SK-N-SH (cell line): Measurements from ENCODE around the gene SLC22A14. TPM values are rescaled to one million over a fixed set of nuclear protein-coding genes. Genes with fewer than 3 reads are reported as not detected.

Experiments
- CTCF ChIA-PET: fragments of 300-600, 350-600 bp; formaldehyde crosslinking; extraction: SDS; loops from one replicate; lab custom pipeline; 2021; lab: Yijun Ruan, JAX
- POLR2A ChIA-PET: fragments of 350-600 bp; sonication (Branson Sonifier 250); formaldehyde crosslinking; extraction: SDS; loops from one replicate; lab custom pipeline; 2020; ENCODE audit warnings: antibody characterized with exemption, inconsistent platforms; lab: Yijun Ruan, JAX
- DNase-seq: peaks from one replicate; pipeline ENCODE4 v3.0.0; 2012
- H2AFZ ChIP-seq: fragments of 200-600 bp; sonication (generic); 2 replicates; pipeline ENCODE4 v1.8.1; 2016; ENCODE audit warnings: antibody characterized with exemption, mild to moderate bottlenecking, low read depth
- H3F3A ChIP-seq: fragments of 200-600 bp; sonication (generic); replicated peaks from 2 replicates; pipeline ENCODE3; 2016; ENCODE audit warnings: antibody characterized with exemption, mild to moderate bottlenecking; ENCODE audit not compliant: insufficient read depth
- H3K27ac ChIP-seq, 2 experiments: fragments of 200-500 bp in 1 of 2; fragments of 200-600 bp in 1 of 2; sonication (Bioruptor generic) in 1 of 2; sonication (generic), shearing (Covaris generic) in 1 of 2; 2 replicates each; pipeline versions ENCODE4 v1.5.1 to v1.6.1; 2014 to 2016; ENCODE audit warnings: low read depth in 2 of 2, inconsistent platforms in 1 of 2, low read length in 1 of 2, mild to moderate bottlenecking in 1 of 2, mixed read lengths in 1 of 2
- H3K27me3 ChIP-seq: fragments of 200-600 bp; sonication (generic), shearing (Covaris generic); 2 replicates; pipeline ENCODE4 v1.6.1; 2016; ENCODE audit warnings: mixed run types; ENCODE audit not compliant: insufficient read depth
- H3K36me3 ChIP-seq, 2 experiments: fragments of 200-500 bp in 1 of 2; fragments of 200-600 bp in 1 of 2; sonication (Bioruptor generic) in 1 of 2; sonication (generic) in 1 of 2; replicated peaks in 1 of 2; 2 replicates each; pipeline versions ENCODE3 to v1.5.1; 2014 to 2016; ENCODE audit warnings: low read length in 1 of 2, mild to moderate bottlenecking in 1 of 2; ENCODE audit not compliant: insufficient read depth in 2 of 2, control insufficient read depth in 1 of 2
- H3K4me1 ChIP-seq, 2 experiments: fragments of 200-500 bp in 1 of 2; fragments of 200-600 bp in 1 of 2; sonication (Bioruptor generic) in 1 of 2; sonication (generic), shearing (Covaris generic) in 1 of 2; 2 replicates each; pipeline versions ENCODE4 v1.5.1 to v1.6.1; 2014 to 2016; ENCODE audit warnings: low read depth in 1 of 2, low read length in 1 of 2, mixed run types in 1 of 2; ENCODE audit not compliant: insufficient read depth in 2 of 2, control insufficient read depth in 1 of 2
- H3K4me2 ChIP-seq: fragments of 200-600 bp; sonication (generic), shearing (Covaris generic); 2 replicates; pipeline ENCODE4 v1.6.1; 2017; ENCODE audit warnings: mixed run types
- H3K4me3 ChIP-seq, 2 experiments: fragments of 200-500 bp in 1 of 2; fragments of 200-600 bp in 1 of 2; sonication (Bioruptor generic) in 1 of 2; sonication (generic), shearing (Covaris generic) in 1 of 2; 2 replicates each; pipeline versions ENCODE4 v1.5.1 to v1.8.1; 2014 to 2016; ENCODE audit warnings: low read depth in 2 of 2, inconsistent platforms in 1 of 2, low read length in 1 of 2, mild to moderate bottlenecking in 1 of 2, mixed read lengths in 1 of 2, moderate library complexity in 1 of 2
- H3K79me2 ChIP-seq: fragments of 200-600 bp; sonication (generic); 2 replicates; pipeline ENCODE4 v1.8.1; 2017; ENCODE audit warnings: mild to moderate bottlenecking; ENCODE audit not compliant: insufficient read depth
- H3K9ac ChIP-seq: fragments of 200-600 bp; sonication (generic); 2 replicates; pipeline ENCODE4 v1.6.1; 2017; ENCODE audit warnings: mixed run types
- H3K9me2 ChIP-seq: fragments of 200-600 bp; sonication (generic); 2 replicates; pipeline ENCODE4 v1.6.1; 2017; ENCODE audit warnings: mixed run types
- H3K9me3 ChIP-seq: fragments of 200-600 bp; sonication (generic); 2 replicates; pipeline ENCODE4 v1.6.1; 2017; ENCODE audit warnings: mixed run types, mild to moderate bottlenecking, moderate library complexity
- H4K20me1 ChIP-seq: fragments of 200-600 bp; sonication (generic); 2 replicates; pipeline ENCODE4 v1.6.1; 2017; ENCODE audit warnings: mild to moderate bottlenecking, mixed run types; ENCODE audit not compliant: insufficient read depth
- CHD2 ChIP-seq: fragments of 150-350 bp; IDR thresholded peaks from 2 replicates; pipeline ENCODE4 v1.6.1; 2018; ENCODE audit warnings: low read length; ENCODE audit not compliant: partially characterized antibody
- ELF1 ChIP-seq: IDR thresholded peaks from 2 replicates; pipeline ENCODE4 v1.4.0; 2012
- EP300 ChIP-seq, 2 experiments: IDR thresholded peaks; 2 replicates each; pipeline versions ENCODE4 v1.4.0 to v1.6.1; 2012; ENCODE audit warnings: borderline replicate concordance in 1 of 2, low read depth in 1 of 2, low read length in 1 of 2
- FOSL2 ChIP-seq: IDR thresholded peaks from 2 replicates; pipeline ENCODE4 v1.4.0; 2012; ENCODE audit warnings: low read depth, mild to moderate bottlenecking, moderate library complexity, borderline replicate concordance
- FOXJ3 ChIP-seq: sonication (generic); formaldehyde crosslinking; IDR thresholded peaks from 2 replicates; pipeline ENCODE4 v1.5.1; 2020; ENCODE audit warnings: mild to moderate bottlenecking, missing genetic modification reagents
- FOXM1 ChIP-seq: IDR thresholded peaks from 2 replicates; pipeline ENCODE4 v1.4.0; 2012; ENCODE audit warnings: low read depth, mild to moderate bottlenecking
- GABPA ChIP-seq: IDR thresholded peaks from 2 replicates; pipeline ENCODE4 v1.4.0; 2012; ENCODE audit warnings: low read depth, mild to moderate bottlenecking
- GATA2 ChIP-seq: sonication (generic); formaldehyde crosslinking; IDR thresholded peaks from 2 replicates; pipeline ENCODE4 v1.5.0; 2020; ENCODE audit warnings: mild to moderate bottlenecking, missing genetic modification reagents
- JUND ChIP-seq: IDR thresholded peaks from 2 replicates; pipeline ENCODE4 v1.4.0; 2012
- NRF1 ChIP-seq: IDR thresholded peaks from 2 replicates; pipeline ENCODE4 v1.6.1; 2012; ENCODE audit warnings: low read depth, mild to moderate bottlenecking, low read length
- POLR2AphosphoS5 ChIP-seq: IDR thresholded peaks from 2 replicates; pipeline ENCODE4 v1.6.1; 2012; ENCODE audit warnings: low read depth, low read length
- REST ChIP-seq: IDR thresholded peaks from 2 replicates; pipeline ENCODE4 v1.6.1; 2012; ENCODE audit warnings: mild to moderate bottlenecking, low read depth, low read length, moderate library complexity
- SMC3 ChIP-seq: IDR thresholded peaks from 2 replicates; pipeline ENCODE4 v1.6.1; 2012; ENCODE audit warnings: low read depth, low read length, improper control_type of control experiment
- TEAD4 ChIP-seq: IDR thresholded peaks from 2 replicates; pipeline ENCODE4 v1.4.0; 2012; ENCODE audit warnings: mild to moderate bottlenecking, borderline replicate concordance; ENCODE audit not compliant: insufficient read depth
- USF1 ChIP-seq: IDR thresholded peaks from 2 replicates; pipeline ENCODE4 v1.4.0; 2012; ENCODE audit warnings: low read depth, borderline replicate concordance
- USF2 ChIP-seq: fragments of 150-350 bp; IDR thresholded peaks from 2 replicates; pipeline ENCODE4 v1.6.1; 2017; ENCODE audit warnings: antibody characterized with exemption, low read length, low read depth, borderline replicate concordance
- ZBTB33 ChIP-seq: IDR thresholded peaks from 2 replicates; pipeline ENCODE4 v1.4.0; 2012; ENCODE audit warnings: low read depth, borderline replicate concordance
- WGBS: methylation state at CpG from one replicate; pipeline ENCODE4 v1.1.6; 2017; ENCODE audit warnings: low lambda C conversion rate; 5-methylcytosine and 5-hydroxymethylcytosine counted together
- polyA plus RNA-seq, 3 experiments: library from polyadenylated mRNA; depleted of rRNA; stranded (reverse); fragments of >200 nt; gene quantifications; 2 replicates each; pipeline ENCODE4 v1.2.3, GENCODE V29; 2012

Gene SLC22A14
- polyA plus RNA-seq, 1 of the 3 experiments (the other 2 are of a cell fraction), result 0.16 TPM

- TF ChIP-seq TEAD4, result no peak
Observed at GRCh38 chr3:38266810-38267209, 15.3 kb upstream of the SLC22A14 start (continued).

- no peak overlapping the region for H3K9ac ChIP-seq
- no peaks in the 10 kb centered on the region for H3K27me3 ChIP-seq
Observed at GRCh38 chr3:38267662-38268061, 14.4 kb upstream of the SLC22A14 start.

More at GRCh38 chr3:38267662-38268061, 14.4 kb upstream of the SLC22A14 start:
- H4K20me1 ChIP-seq, result no peaks in the 10 kb centered on the region
- no peaks in the 10 kb centered on the region for H3K9me3 ChIP-seq
- no peak overlapping the region for H3K4me2 ChIP-seq
- no peaks in the 10 kb centered on the region for H3K9me2 ChIP-seq
- H3K4me3 ChIP-seq, result no peak overlapping the region
- no peak overlapping the region for H2AFZ ChIP-seq
- H3F3A ChIP-seq, result no peaks in the 10 kb centered on the region
- POLR2A ChIA-PET, result no interaction called here
- TF ChIP-seq JUND (no peak), NRF1 (no peak), CHD2 (no peak), ZBTB33 (no peak), FOXJ3 (CRISPR knock-in tag) (no peak), EP300 (IDR thresholded peaks at IDR 0.05; ENCODE audit: borderline replicate concordance in 1 of 2, low read depth in 1 of 2, low read length in 1 of 2) (no peak), USF2 (no peak), SMC3 (no peak), FOXM1 (no peak), POLR2AphosphoS5 (no peak), FOSL2 (no peak), GABPA (no peak), ELF1 (no peak), USF1 (no peak), GATA2 (CRISPR knock-in tag) (no peak), TEAD4 (no peak), REST (no peak)
- TF ChIP-seq, all 33 proteins: peak for 0
- Histone ChIP-seq H3K27ac (no peak overlapping the region), H3K4me1 (peaks cover 0 to 27% of the 10 kb centered on the region in 2 experiments; a peak in 1 of 4 replicates), H3K36me3 (no peaks in the 10 kb centered on the region), H3K79me2 (no peaks in the 10 kb centered on the region)
- 94% methylated on average over 2 of the region's 2 CpGs for WGBS
- DNase-seq, result no peak
- CTCF ChIA-PET, result no interaction called here
